Activated naive CD4-positive, alpha-beta T cell treated with anti-CD3 and anti-CD28 coated beads, Interleukin-2, amount 50 U/mL, for 16 hours (primary cell): ENCODE measurements around the gene HRH1.
"Not testable (repeated sequence)": the region's sequence is repeated elsewhere in the genome, so short reads cannot be mapped to it uniquely, and the experiment has no call there.

Source experiments
- DNase-seq: peaks from one replicate; pipeline ENCODE4 v3.0.0-alpha.2; 2020

The HRH1 gene

DNA sequence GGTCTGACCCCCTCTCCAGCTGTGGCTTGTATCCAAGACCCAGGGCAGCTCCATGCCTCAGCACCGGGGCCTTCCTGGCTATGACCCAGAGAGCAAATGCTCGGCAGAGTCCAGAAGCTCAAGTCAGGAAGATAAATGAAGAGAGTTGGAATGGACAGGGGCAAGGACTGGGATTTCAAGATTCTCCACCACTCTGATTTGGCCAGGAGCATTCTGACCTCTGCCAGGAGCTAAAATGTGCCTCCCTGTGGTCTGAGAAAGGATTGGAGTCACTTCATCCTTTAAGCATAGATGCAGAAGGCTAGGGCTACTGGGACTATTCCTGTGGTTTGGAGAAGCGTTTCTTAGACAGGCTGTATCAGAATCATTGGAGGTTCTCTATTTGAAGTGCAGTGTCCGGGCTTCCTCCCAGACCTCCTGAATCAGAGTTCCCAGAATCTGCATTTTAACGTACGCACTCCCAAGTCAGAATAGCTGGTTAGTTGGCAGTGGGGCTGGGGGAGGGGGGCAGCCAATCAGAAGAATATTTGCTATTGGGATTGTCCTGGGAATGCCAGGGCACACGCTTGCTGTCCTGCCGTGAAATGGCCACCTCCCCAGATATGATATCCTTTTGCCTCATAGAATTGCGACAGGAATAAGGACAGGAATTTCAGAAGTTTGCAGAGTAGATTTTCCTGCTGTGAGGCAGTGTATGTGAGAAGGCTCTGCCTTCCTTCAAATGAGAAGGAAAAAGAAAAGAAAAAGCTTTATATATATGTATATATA, 57.4 kb downstream of the HRH1 start:
- DNase-seq, result no peak

GRCh38 chr3:11212299-11212608, 58.0 kb downstream of the HRH1 start:
- DNase-seq, result no peak

DNA sequence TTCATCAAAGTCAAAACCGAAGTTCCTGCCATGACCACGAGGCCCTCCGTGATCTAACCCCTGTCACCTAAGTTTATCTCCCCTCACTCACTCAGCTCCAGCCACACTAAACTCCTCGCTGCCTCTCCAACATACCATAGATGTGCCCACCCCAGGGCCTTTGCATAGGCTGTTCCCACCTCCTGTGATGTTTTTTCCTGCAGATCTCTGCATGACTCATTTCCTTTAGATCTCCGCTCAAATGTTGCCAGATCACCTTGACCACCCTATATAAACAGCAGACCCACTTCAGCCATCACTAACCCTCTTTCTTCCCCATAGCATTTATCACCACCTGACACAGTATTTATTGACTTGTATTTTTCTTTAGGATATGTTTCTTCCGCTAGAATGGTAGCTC, 58.5 kb downstream of the HRH1 start:
- DNase-seq, result no peak

DNA sequence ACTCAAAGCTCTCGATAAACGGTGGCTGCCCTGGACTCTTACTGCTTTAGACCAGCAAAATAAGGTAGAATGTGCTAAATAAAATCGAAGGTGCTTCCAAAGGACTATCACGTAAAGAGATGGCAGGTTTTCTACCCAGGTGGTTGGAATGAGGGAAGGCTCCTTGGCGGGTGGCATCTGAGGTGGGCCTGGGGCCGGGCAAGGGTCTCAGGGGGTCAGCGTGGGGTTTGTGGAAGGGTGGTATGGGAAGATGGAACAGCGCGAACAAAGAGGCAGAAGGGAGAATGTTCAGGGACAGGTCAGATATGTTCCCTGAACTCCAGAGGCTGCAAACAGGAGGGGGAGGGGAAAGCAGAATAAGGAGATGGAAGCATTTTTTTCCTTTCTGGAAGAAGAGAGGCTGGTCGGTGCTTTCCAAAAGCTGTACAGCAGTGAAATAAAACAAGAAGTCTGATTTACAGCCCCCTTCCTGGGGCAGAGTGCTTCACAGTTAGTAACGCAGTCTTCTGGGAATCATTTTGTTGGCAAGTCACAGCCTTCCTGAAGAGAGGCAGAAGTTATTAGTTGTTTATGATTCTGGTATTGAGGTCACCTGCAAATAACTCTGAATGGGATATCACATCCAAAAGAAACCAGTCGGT, 59.6 kb downstream of the HRH1 start:
- no peak for DNase-seq

DNA sequence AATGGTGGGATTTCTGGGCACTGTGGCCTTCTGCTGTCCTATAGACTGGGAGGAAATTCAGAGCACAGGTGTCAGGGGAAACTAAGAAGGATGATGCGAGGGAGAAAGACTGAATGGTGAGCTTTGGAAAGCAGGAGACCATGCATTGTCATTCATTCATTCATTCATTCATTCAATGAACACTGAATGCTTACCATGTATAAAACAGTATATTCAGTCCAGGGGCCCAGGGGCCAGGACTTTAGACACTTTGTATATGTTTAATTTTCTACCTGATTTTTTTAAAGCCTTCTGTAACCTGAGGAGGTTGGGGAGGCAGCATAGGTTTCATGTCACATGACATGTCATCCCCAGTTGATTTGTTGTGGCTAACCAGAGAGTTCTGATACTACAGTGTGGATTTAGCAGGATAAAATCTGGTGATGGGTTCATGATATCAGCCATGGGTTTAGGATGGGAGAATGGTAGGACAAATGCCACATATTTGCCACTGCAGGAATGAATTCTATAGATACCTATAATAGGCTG, 60.2 kb downstream of the HRH1 start:
- no peak for DNase-seq

DNA sequence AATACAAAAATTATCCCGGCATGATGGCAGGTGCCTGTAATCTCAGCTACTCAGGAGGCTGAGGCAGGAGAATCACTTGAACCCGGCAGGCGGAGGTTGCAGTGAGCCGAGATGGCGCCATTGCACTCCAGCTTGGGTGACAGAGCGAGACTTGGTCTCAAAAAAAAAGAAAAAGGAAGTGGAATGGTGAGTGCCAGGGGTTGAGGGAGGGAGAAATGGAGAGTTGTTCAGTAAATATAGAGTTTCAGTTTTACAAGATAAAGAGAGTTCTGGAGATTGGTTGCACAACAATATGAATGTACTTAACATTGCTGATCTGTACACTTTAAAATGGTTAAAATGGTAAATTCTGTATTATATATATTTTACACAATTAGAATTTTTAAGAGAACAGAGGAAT, 63.1 kb downstream of the HRH1 start:
- not testable (repeated sequence) for DNase-seq

DNA sequence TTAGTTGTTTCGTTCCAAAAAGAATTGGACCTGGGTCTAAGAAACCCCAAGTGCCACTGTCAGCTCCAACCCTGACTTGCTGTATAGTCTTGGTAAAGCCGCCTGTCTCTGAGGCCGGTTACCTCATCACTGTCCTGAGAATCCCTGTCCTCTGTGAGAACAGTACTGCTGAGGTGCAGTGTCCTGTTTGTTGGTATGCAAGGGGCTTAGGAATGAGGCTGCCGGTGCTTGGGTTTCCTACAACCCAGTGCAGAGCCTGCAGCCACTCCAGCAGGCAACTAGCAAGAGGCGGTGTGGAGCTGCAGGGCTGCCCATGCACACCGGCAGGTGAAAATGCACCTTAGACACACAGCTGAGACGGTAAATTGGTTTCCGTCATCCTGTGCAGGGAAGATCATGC, 65.9 kb downstream of the HRH1 start:
- DNase-seq, result no peak

GRCh38 chr3:11221818-11222415, 67.6 kb downstream of the HRH1 start:
- no peak for DNase-seq

DNA sequence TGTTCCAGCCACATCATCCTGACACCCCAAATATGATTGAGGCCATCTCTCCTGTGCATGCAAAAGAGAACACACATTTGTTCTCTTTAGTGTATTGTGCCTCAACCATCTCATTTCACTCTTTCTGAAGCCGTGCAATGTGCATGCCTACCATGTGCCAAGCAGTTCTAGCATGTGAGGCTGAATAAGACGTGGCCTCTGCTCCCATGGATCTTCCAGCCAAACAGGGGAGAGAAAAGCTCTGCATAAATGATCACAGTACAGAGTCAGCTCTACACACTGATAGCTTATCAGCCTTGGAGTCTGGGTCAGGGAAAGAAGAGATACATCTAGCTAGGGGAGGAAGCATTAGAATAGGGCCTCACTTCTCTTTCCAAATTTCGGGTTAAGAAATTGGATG, 69.7 kb downstream of the HRH1 start:
- no peak for DNase-seq

DNA sequence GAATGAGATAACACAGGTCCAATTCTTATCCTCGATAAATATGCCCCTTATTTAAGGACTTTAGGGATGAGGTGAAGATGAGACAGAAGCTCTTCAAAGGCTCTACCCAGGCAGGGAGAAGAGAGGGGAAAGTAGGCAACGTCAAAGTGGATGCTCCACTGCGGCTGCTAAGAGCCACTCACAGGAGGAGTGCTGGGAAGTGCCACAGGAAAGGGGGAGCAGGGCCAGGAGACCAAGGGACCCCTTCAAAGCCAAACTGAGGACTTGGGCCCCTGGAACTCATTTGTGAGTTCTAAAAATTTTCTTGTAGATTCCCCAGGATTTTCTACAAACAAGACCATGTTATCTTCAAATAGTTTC, 70.6 kb downstream of the HRH1 start:
- no peak for DNase-seq

DNA sequence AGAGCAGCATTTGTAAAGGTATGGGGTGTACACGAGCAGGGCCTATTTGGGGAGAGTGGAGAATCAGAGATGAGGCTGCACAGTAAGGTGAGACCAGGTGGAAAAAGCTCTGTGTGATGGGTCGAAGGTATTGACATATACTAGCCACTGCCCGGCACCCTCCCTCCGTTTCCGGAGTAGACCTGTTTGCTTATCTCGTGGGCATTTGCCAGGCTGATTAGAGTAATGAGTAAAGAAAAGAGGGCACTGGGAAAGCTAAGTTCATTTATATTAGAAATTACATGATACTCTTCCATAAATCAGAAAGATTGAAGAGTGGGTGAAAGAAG, 71.7 kb downstream of the HRH1 start:
- no peak for DNase-seq

- no peak for DNase-seq
These were observed 73.7 kb downstream of the HRH1 start for GRCh38 chr3:11228041-11228440.

DNA sequence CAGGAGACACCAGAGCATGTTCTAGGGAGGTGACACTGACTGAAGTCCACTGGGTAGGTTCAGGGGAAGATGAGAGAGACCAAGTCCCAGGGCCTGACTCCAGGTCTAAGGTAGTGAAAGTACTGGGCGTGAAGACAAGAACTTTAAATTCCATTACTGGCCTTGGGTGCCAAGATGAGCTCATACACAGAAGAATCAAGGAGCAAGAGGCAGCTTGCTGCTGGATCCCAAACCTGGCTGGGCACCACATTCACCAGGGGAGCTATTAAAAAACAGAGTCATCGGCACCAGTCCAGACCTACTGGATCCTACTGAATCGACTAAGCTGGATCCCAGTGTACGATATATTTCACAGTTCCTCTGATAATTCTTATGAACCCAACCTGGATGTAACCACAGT, 75.8 kb downstream of the HRH1 start:
- no peak for DNase-seq

DNA sequence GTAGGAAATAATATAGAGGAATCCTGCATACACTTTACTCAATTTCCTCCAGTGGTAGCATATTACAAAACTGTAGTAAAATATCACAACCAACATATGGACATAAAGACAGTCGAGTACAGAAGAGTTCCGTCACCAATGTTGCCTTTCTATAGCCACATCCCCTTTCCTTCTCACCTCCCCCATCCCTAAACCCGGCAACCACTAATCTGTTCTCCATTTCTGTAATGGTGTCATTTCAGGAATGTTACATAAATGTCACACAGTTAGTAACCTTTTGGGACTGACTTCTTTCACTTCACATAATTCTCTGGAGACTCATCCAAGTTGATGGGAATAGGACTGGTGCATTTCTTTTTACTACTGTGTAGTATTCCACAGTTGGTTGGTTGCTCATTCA, 76.5 kb downstream of the HRH1 start:
- DNase-seq, result no peak

GRCh38 chr3:11235385-11235784, 81.1 kb downstream of the HRH1 start:
- DNase-seq, result no peak

DNA sequence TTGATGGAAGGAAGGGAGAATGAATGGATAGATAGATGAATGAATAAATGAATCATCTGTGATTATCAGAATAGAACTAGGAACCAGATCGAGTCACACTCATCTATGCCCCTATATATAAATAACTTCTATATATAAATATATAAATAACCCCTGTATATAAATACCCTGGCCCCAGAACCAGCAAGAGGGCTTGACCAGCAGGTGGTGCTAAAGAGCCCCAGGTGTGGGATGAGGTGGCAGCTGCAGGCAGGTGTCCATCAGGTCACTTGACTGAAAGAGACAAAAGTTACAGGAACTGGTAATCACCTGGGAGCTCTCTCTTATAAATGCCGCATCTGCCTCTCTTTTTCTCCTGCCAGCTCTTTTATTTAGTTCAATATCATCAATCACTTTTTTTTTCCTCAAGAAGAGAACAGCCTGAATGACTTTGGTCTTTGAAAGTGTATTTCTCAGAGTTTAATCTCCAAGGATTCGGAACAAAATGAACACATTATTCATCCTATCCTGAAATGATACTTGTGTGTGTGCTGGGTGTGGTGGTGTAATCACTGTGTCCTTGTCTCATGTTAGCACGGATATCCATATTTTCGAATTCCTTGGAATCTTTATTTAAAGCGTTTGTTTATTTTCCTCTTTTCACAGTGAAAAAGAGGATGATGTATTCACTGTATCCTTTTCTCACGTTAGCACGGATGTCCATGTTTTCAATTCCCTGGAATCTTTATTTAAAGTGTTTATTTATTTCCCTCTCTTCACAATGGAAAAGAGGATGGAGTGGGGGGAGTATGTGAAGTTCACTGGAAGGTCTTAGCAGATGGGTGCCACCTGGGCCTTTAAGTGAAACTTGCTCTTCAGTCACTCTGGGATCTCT, 82.5 kb downstream of the HRH1 start:
- peak; percentile 79 for DNase-seq

DNA sequence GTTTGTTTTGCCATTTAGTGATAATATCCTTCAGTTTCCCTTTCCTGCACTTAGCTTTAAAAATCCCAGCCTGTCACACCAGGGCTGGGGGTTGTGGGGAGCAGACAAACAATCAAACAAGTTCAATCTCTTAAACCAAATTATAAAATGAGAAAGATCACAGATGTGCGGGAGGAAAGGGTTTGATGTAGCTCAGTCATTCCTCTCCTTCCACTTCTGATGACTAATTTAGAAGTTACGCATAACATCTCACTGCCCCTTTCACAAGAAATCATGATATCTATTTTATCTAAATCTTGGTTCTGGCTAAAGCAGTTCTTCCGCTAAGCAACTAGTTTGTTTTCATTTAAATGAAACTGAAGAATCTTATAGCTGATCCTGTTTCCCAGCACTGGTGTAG, 83.8 kb downstream of the HRH1 start:
- peak; percentile 16 for DNase-seq

- no peak for DNase-seq
These were observed 84.6 kb downstream of the HRH1 start for GRCh38 chr3:11238880-11239279.

DNA sequence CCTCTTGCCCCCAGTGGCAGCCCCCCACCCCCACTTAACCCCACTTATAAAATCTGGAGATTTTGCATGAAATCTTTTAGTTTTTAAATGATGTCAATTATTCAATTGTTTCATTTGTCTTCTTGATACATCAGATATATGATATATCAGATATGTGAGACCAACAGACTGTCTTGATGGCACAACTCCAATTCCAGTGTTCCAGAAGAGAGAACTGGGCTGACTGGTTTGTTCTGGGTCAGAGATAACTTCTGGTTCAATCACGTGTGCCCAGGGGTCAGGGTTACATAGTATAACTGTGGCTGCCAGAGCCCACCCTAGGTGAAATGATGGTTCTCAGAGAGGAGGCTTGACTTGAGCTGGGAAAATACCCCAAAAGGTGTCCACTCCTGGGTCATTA, 85.5 kb downstream of the HRH1 start:
- DNase-seq, result no peak

DNA sequence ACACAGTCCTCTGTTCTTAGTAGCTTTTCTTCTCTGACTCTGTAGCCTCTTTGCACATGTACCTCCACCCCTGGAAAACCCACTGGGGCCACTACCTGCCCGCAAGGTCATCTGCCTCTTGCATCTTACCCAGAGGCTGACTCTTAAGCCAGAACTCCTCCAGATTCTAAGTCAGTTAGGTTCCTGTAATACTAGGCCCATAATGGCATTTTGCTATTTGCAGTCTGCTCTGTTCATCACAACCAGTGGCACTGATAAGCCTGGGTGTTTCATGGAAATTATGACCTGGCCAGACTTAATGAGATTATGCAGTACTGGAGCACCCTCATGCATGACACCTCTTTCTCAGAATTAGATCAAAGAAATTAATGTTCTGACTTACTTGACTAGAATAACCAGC, 86.2 kb downstream of the HRH1 start:
- DNase-seq, result peak; percentile 19

- no peak for DNase-seq
These were observed 89.9 kb downstream of the HRH1 start for GRCh38 chr3:11244121-11244677.

GRCh38 chr3:11245276-11245675, 91.0 kb downstream of the HRH1 start:
- no peak for DNase-seq
